HEK293T (cell line): ENCODE results near the gene HCK.

ENCODE experiments used
- CTCF ChIA-PET: fragments of 350-600 bp; formaldehyde crosslinking; extraction: SDS; loops from one replicate; lab custom pipeline; 2021; ENCODE audit warnings: antibody characterized with exemption, inconsistent platforms; lab: Yijun Ruan, JAX
- POLR2A ChIA-PET: fragments of 350-600 bp; formaldehyde crosslinking; extraction: SDS; loops from one replicate; lab custom pipeline; 2020; ENCODE audit warnings: antibody characterized with exemption, inconsistent platforms; lab: Yijun Ruan, JAX
- DNase-seq: peaks from one replicate; pipeline ENCODE4 v3.0.0; 2012; ENCODE audit warnings: mixed read lengths; ENCODE audit errors: extremely low spot score
- ARNT ChIP-seq: fragments of 450-650 bp; IDR thresholded peaks from 2 replicates; pipeline ENCODE4 v1.6.1; 2017; ENCODE audit warnings: mild to moderate bottlenecking
- BHLHE40 ChIP-seq: fragments of 450-650 bp; IDR thresholded peaks from 2 replicates; pipeline ENCODE4 v1.6.1; 2016; ENCODE audit warnings: mild to moderate bottlenecking, moderate library complexity, borderline replicate concordance
- CTBP1 ChIP-seq: fragments of 450-650 bp; IDR thresholded peaks from 2 replicates; pipeline ENCODE4 v1.6.1; 2016; ENCODE audit warnings: borderline replicate concordance
- ELF4 ChIP-seq: fragments of 450-650 bp; IDR thresholded peaks from 2 replicates; pipeline ENCODE4 v1.6.1; 2017; ENCODE audit warnings: antibody characterized with exemption
- FOXA1 ChIP-seq: fragments of 450-650 bp; IDR thresholded peaks from 2 replicates; pipeline ENCODE4 v1.6.1; 2016; ENCODE audit warnings: mild to moderate bottlenecking
- FOXK2 ChIP-seq: fragments of 450-650 bp; IDR thresholded peaks from 2 replicates; pipeline ENCODE4 v1.6.1; 2016; ENCODE audit warnings: mild to moderate bottlenecking
- FOXM1 ChIP-seq: fragments of 450-650 bp; IDR thresholded peaks from 2 replicates; pipeline ENCODE4 v1.6.1; 2017; ENCODE audit warnings: mild to moderate bottlenecking, borderline replicate concordance
- HDGF ChIP-seq: fragments of 450-650 bp; IDR thresholded peaks from 2 replicates; pipeline ENCODE4 v1.6.1; 2017; ENCODE audit warnings: antibody characterized with exemption, borderline replicate concordance
- L3MBTL2 ChIP-seq: fragments of 450-650 bp; conservative IDR thresholded peaks from 2 replicates; pipeline ENCODE4 v1.6.1; 2016; ENCODE audit warnings: mild to moderate bottlenecking
- LEF1 ChIP-seq: fragments of 450-650 bp; IDR thresholded peaks from 2 replicates; pipeline ENCODE4 v1.6.1; 2017; ENCODE audit warnings: mild to moderate bottlenecking, borderline replicate concordance
- NFRKB ChIP-seq: fragments of 450-650 bp; IDR thresholded peaks from 2 replicates; pipeline ENCODE4 v1.6.1; 2016; ENCODE audit warnings: mild to moderate bottlenecking, moderate library complexity
- PKNOX1 ChIP-seq: fragments of 450-650 bp; IDR thresholded peaks from 2 replicates; pipeline ENCODE4 v1.6.1; 2016
- SP1 ChIP-seq: fragments of 450-650 bp; IDR thresholded peaks from 2 replicates; pipeline ENCODE4 v1.6.1; 2017
- SUZ12 ChIP-seq: fragments of 450-650 bp; IDR thresholded peaks from 2 replicates; pipeline ENCODE4 v1.6.1; 2016; ENCODE audit warnings: mild to moderate bottlenecking
- TARDBP ChIP-seq: fragments of 450-650 bp; IDR thresholded peaks from 2 replicates; pipeline ENCODE4 v1.6.1; 2016
- ZNF384 ChIP-seq: fragments of 450-650 bp; IDR thresholded peaks from 2 replicates; pipeline ENCODE4 v1.6.1; 2016

The HCK gene

GRCh38 chr20:32130352-32130751 lies 78.3 kb downstream of the HCK start:
- no peak for DNase-seq
- TF ChIP-seq FOXK2 (no peak), CTBP1 (no peak), L3MBTL2 (no peak), ARNT (no peak), ZNF384 (no peak), FOXA1 (no peak), NFRKB (no peak), FOXM1 (no peak), PKNOX1 (no peak), SP1 (no peak), TARDBP (no peak), ELF4 (no peak), BHLHE40 (no peak)
- ChIA-PET POLR2A (no interaction called here), CTCF (no interaction called here)

- TF ChIP-seq FOXA1 (no peak), SP1 (no peak), L3MBTL2 (no peak), NFRKB (no peak)
- ChIA-PET CTCF (interaction anchor here (0.7 kb wide), 1 partner anchor 66 kb away, joined by 3 read pairs; no protein-coding TSS in a partner anchor), POLR2A (no interaction called here)
- no peak for DNase-seq
Measured at GRCh38 chr20:32130965-32131364, 78.9 kb downstream of the HCK start.

- TF ChIP-seq SP1 (no peak), FOXM1 (no peak), ARNT (no peak), SUZ12 (no peak), FOXK2 (no peak), NFRKB (no peak), LEF1 (no peak), PKNOX1 (no peak), ZNF384 (no peak), TARDBP (no peak), CTBP1 (no peak), ELF4 (no peak)
- ChIA-PET CTCF (no interaction called here), POLR2A (no interaction called here)
- no peak for DNase-seq
Measured at GRCh38 chr20:32132911-32133549, 81.0 kb downstream of the HCK start.

GRCh38 chr20:32134026-32134425 lies 82.0 kb downstream of the HCK start:
- TF ChIP-seq ELF4 (no peak), BHLHE40 (no peak), LEF1 (no peak), ARNT (no peak), CTBP1 (no peak), HDGF (no peak), ZNF384 (no peak)
- CTCF ChIA-PET, result no interaction called here
- POLR2A ChIA-PET, result interaction anchor here (0.7 kb wide), 1 partner anchor 9 kb away, joined by 3 read pairs; no protein-coding TSS in a partner anchor
- no peak for DNase-seq

GRCh38 chr20:32135983-32136515 lies 84.0 kb downstream of the HCK start:
- DNase-seq, result no peak
- TF ChIP-seq ARNT (no peak), BHLHE40 (no peak)
- ChIA-PET CTCF (no interaction called here), POLR2A (no interaction called here)

- TF ChIP-seq CTBP1, result no peak
- TF ChIP-seq ELF4, result no peak
- no peak for TF ChIP-seq LEF1
- no peak for TF ChIP-seq FOXA1
- no peak for TF ChIP-seq HDGF
- TF ChIP-seq PKNOX1, result no peak
- TF ChIP-seq ARNT, result no peak
- TF ChIP-seq ZNF384, result no peak
- TF ChIP-seq L3MBTL2, result no peak
- no peak for TF ChIP-seq NFRKB
- TF ChIP-seq SUZ12, result no peak
- TF ChIP-seq SP1, result no peak
- TF ChIP-seq BHLHE40, result no peak
- TF ChIP-seq TARDBP, result no peak
- TF ChIP-seq FOXM1, result no peak
- no peak for TF ChIP-seq FOXK2
- POLR2A ChIA-PET, result no interaction called here
- CTCF ChIA-PET, result interaction anchor here (0.6 kb wide), 1 partner anchor 82 kb away, joined by 5 read pairs; no protein-coding TSS in a partner anchor
- no peak for DNase-seq
Measured at GRCh38 chr20:32138921-32139320, 86.9 kb downstream of the HCK start.

GRCh38 chr20:32139947-32140346 lies 87.9 kb downstream of the HCK start:
- CTCF ChIA-PET, result no interaction called here
- DNase-seq, result no peak
- TF ChIP-seq NFRKB, result no peak
- no peak for TF ChIP-seq FOXM1
- TF ChIP-seq FOXA1, result no peak
- no peak for TF ChIP-seq LEF1
- no peak for TF ChIP-seq CTBP1
- TF ChIP-seq SUZ12, result no peak
- no peak for TF ChIP-seq SP1
- TF ChIP-seq FOXK2, result no peak
- TF ChIP-seq HDGF, result no peak
- TF ChIP-seq L3MBTL2, result no peak
- TF ChIP-seq ARNT, result no peak
- POLR2A ChIA-PET, result no interaction called here
